ENCODE data around the gene NEUROG1. TPM values are rescaled to one million over a fixed set of nuclear protein-coding genes. Genes with fewer than 3 reads are reported as not detected.

NEUROG1 gene
- total and polyA plus RNA-seq, 2 of the 13 experiments (the other 11 are each of a cell fraction or from before 2014, with no cell fraction given): not detected

DNA sequence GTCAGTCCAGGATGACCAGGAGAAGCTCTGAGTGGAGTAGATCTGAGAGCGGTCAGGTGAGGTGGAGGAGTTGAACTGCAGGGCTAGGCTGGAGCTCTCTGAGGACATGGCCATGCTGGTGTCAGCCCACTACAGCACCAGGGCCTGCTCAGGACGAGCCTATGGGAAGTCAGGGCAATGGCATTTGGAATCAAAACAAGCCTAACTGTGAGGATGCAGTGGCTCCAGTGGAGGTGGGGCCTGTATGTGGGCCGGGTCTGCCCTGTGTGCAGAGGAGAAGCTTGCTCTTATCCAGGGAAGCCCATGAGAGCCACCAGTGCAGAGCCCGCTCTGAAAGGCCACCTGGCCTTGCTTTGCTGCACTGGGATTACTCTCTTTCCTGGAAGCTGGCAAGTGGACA is 31.9 kb upstream of the NEUROG1 start:
- in situ Hi-C loops (cut with HindIII; ENCODE audit: extremely low pct_ligation_motif_present, low pct_unique_long_range_greater_than_20kb): loop anchor here (10.0 to 25.0 kb wide), 2 partner anchors 157 to 545 kb away; no protein-coding TSS in a partner anchor

More for the DNA sequence above, 31.9 kb upstream of the NEUROG1 start:
- Histone ChIP-seq H3K27me3 (ENCODE audit: control insufficient read depth in 1 of 2, insufficient read depth in 2 of 2, low read length in 2 of 2) (peaks cover 2 to 3% of the 10 kb centered on the region in 2 experiments; a peak in 4 of 5 replicates), H2AFZ (ENCODE audit: low read length) (no peak overlapping the region), H3K4me3 (replicated peaks in 1 of 3; ENCODE audit: insufficient read depth in 1 of 3, low read depth in 2 of 3, low read length in 3 of 3) (no peak overlapping the region), H4K20me1 (ENCODE audit: insufficient read depth, low read length) (no peaks in the 10 kb centered on the region), H3K9me3 (ENCODE audit: low read length) (no peaks in the 10 kb centered on the region), H3K4me2 (ENCODE audit: low read depth, low read length) (no peak overlapping the region), H3K27ac (ENCODE audit: extremely low read length, insufficient read depth, low read length) (no peak overlapping the region), H3K4me1 (ENCODE audit: insufficient read depth, low read length) (no peaks in the 10 kb centered on the region), H3K36me3 (replicated peaks in 1 of 2; ENCODE audit: control insufficient read depth in 1 of 2, insufficient read depth in 2 of 2, low read length in 2 of 2) (no peaks in the 10 kb centered on the region), H3K79me2 (ENCODE audit: insufficient read depth, low read length) (no peaks in the 10 kb centered on the region), H3K9ac (ENCODE audit: insufficient read depth, low read depth, low read length) (no peak overlapping the region)
- WGBS (ENCODE audit: low lambda C conversion rate): 28% methylated on average over 4 of the region's 4 CpGs
- ChIA-PET CTCF (ENCODE audit: low intra/inter-chr PET ratio, low total read pairs) (no interaction called here), POLR2A (no interaction called here)
- no peak for DNase-seq (ENCODE audit: low spot score)
- FAIRE-seq: no peak
- no TSS peak for BruUV-seq (replicated peaks)
- intact Hi-C loops (cut with micrococcal nuclease; ENCODE audit: unreplicated experiment): loop anchor here (2.0 kb wide), 1 partner anchor 105 kb away; no protein-coding TSS in a partner anchor
- no peak for ATAC-seq
- TF ChIP-seq THYN1 (CRISPR knock-in tag; IDR thresholded peaks at IDR 0.05; ENCODE audit: borderline replicate concordance, low read depth) (no peak), ZNF850 (CRISPR knock-in tag; conservative IDR thresholded peaks at IDR 0.05) (no peak), FOXA1 (IDR thresholded peaks at IDR 0.05) (no peak), FOXA1 (CRISPR knock-in tag; IDR thresholded peaks at IDR 0.05) (no peak), ZNF891 (CRISPR knock-in tag; IDR thresholded peaks at IDR 0.05) (no peak), PRPF4 (IDR thresholded peaks at IDR 0.05; ENCODE audit: low read depth, low read length, poor library complexity, severe bottlenecking) (no peak), NFYC (CRISPR knock-in tag; IDR thresholded peaks at IDR 0.05) (no peak)
- TF ChIP-seq, protein P1, sequence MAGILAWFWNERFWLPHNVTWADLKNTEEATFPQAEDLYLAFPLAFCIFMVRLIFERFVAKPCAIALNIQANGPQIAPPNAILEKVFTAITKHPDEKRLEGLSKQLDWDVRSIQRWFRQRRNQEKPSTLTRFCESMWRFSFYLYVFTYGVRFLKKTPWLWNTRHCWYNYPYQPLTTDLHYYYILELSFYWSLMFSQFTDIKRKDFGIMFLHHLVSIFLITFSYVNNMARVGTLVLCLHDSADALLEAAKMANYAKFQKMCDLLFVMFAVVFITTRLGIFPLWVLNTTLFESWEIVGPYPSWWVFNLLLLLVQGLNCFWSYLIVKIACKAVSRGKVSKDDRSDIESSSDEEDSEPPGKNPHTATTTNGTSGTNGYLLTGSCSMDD (CRISPR knock-in tag; IDR thresholded peaks at IDR 0.05): no peak
- TF ChIP-seq, protein P2, sequence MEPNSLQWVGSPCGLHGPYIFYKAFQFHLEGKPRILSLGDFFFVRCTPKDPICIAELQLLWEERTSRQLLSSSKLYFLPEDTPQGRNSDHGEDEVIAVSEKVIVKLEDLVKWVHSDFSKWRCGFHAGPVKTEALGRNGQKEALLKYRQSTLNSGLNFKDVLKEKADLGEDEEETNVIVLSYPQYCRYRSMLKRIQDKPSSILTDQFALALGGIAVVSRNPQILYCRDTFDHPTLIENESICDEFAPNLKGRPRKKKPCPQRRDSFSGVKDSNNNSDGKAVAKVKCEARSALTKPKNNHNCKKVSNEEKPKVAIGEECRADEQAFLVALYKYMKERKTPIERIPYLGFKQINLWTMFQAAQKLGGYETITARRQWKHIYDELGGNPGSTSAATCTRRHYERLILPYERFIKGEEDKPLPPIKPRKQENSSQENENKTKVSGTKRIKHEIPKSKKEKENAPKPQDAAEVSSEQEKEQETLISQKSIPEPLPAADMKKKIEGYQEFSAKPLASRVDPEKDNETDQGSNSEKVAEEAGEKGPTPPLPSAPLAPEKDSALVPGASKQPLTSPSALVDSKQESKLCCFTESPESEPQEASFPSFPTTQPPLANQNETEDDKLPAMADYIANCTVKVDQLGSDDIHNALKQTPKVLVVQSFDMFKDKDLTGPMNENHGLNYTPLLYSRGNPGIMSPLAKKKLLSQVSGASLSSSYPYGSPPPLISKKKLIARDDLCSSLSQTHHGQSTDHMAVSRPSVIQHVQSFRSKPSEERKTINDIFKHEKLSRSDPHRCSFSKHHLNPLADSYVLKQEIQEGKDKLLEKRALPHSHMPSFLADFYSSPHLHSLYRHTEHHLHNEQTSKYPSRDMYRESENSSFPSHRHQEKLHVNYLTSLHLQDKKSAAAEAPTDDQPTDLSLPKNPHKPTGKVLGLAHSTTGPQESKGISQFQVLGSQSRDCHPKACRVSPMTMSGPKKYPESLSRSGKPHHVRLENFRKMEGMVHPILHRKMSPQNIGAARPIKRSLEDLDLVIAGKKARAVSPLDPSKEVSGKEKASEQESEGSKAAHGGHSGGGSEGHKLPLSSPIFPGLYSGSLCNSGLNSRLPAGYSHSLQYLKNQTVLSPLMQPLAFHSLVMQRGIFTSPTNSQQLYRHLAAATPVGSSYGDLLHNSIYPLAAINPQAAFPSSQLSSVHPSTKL (CRISPR knock-in tag; IDR thresholded peaks at IDR 0.05): no peak
